Activated CD4-positive, alpha-beta T cell treated with anti-CD3 and anti-CD28 coated beads for 36 hours (primary cell): ENCODE results near the gene PIP5K1B. TPM values are rescaled to one million over a fixed set of nuclear protein-coding genes. Genes with fewer than 3 reads are reported as not detected.

Experiments
- ATAC-seq: fragments of 200-7000 bp; cut with Tn5 transposase; one replicate; pipeline ENCODE4 v1.10.0; 2021; ENCODE audit warnings: mild to moderate bottlenecking, moderate library complexity
- CTCF ChIA-PET: fragments of 350-600 bp; sonication (Branson Sonifier 250); formaldehyde crosslinking; loops from one replicate; lab custom pipeline; 2021; ENCODE audit warnings: antibody characterized with exemption; lab: Charles Lee
- POLR2A ChIA-PET: fragments of 350-600 bp; sonication (Branson Sonifier 250); formaldehyde crosslinking; loops from one replicate; lab custom pipeline; 2021; ENCODE audit warnings: antibody characterized with exemption, inconsistent platforms; lab: Charles Lee
- DNase-seq: peaks from one replicate; pipeline ENCODE4 v3.0.0-alpha.2; 2020
- H3K27ac Mint-ChIP-seq: one replicate; pipeline ENCODE4 v1.8.0; 2021; ENCODE audit warnings: mixed read lengths
- H3K27me3 Mint-ChIP-seq: one replicate; pipeline ENCODE4 v1.8.0; 2021; ENCODE audit warnings: mixed read lengths
- H3K36me3 Mint-ChIP-seq: one replicate; pipeline ENCODE4 v1.8.0; 2021; ENCODE audit warnings: low read depth, mixed read lengths
- H3K4me1 Mint-ChIP-seq: one replicate; pipeline ENCODE4 v1.8.0; 2021; ENCODE audit warnings: mixed read lengths
- H3K4me3 Mint-ChIP-seq: one replicate; pipeline ENCODE4 v1.8.0; 2021; ENCODE audit warnings: mild to moderate bottlenecking, moderate library complexity, mixed read lengths
- H3K9me3 Mint-ChIP-seq: one replicate; pipeline ENCODE4 v1.8.0; 2021; ENCODE audit warnings: low read depth, mixed read lengths
- intact Hi-C, 2 experiments: fragments of 100-400 bp; cut with DNase I in 1 of 2; cut with micrococcal nuclease in 1 of 2; formaldehyde crosslinking; loops; one replicate each; pipeline versions ENCODE4 v1.14.2 to v1.15.1; 2022 to 2024; cut with DNase I, micrococcal nuclease
- total RNA-seq, 2 experiments: library from RNA; stranded (reverse); gene quantifications; one replicate each; pipeline ENCODE4 v1.2.3, GENCODE V29; 2021

Gene PIP5K1B
- total RNA-seq, 2 experiments from 2014 or later, result 1.6 TPM

- no peaks in the 10 kb centered on the region for H3K36me3 Mint-ChIP-seq
- no peak for DNase-seq
- H3K4me3 Mint-ChIP-seq, result no peak overlapping the region
- no peak overlapping the region for H3K27ac Mint-ChIP-seq
- peaks cover 6% of the 10 kb centered on the region for H3K27me3 Mint-ChIP-seq
- CTCF ChIA-PET, result no interaction called here
- no peaks in the 10 kb centered on the region for H3K4me1 Mint-ChIP-seq
- no peak for ATAC-seq
- no peaks in the 10 kb centered on the region for H3K9me3 Mint-ChIP-seq
- intact Hi-C loops, result no loop called here
- POLR2A ChIA-PET, result no interaction called here
These were observed 156.4 kb downstream of the PIP5K1B start for GRCh38 chr9:68861436-68861835.

- no peaks in the 10 kb centered on the region for H3K9me3 Mint-ChIP-seq
- DNase-seq (no peak), ATAC-seq (no peak)
- ChIA-PET POLR2A (no interaction called here), CTCF (no interaction called here)
- no peaks in the 10 kb centered on the region for H3K4me1 Mint-ChIP-seq
- no peaks in the 10 kb centered on the region for H3K27me3 Mint-ChIP-seq
- no peaks in the 10 kb centered on the region for H3K36me3 Mint-ChIP-seq
- intact Hi-C loops, result no loop called here
- no peak overlapping the region for H3K27ac Mint-ChIP-seq
- no peak overlapping the region for H3K4me3 Mint-ChIP-seq
These were observed 162.0 kb downstream of the PIP5K1B start for GRCh38 chr9:68867066-68867465.

DNA sequence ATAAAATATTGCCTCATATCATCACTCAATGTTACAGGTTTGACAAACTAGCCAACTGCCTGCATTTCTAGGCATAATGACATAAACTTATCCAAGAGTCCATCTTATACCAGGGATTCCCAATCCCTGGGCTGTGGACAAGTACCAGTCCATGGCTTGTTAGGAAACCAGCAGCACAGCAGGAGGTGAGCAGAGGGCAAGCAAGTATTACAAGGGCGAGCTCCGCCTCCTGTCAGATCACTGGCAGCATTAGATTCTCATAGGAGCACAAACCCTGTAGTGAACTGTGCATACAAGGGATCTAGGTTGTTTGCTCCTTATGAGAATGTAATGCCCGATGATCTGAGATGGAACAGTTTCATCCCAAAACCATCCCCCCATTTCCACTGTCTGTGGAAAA, 164.0 kb downstream of the PIP5K1B start:
- Mint-ChIP-seq H3K4me1 (no peaks in the 10 kb centered on the region), H3K9me3 (no peaks in the 10 kb centered on the region), H3K27me3 (no peaks in the 10 kb centered on the region), H3K4me3 (no peak overlapping the region), H3K27ac (no peak overlapping the region), H3K36me3 (no peaks in the 10 kb centered on the region)
- ChIA-PET CTCF (interaction anchor here (1.0 kb wide), 1 partner anchor 24 kb away, joined by 4 read pairs; no protein-coding TSS in a partner anchor), POLR2A (no interaction called here)
- ATAC-seq (no peak), DNase-seq (no peak)
- intact Hi-C loops, result no loop called here

- DNase-seq, result no peak
- no peak overlapping the region for H3K4me3 Mint-ChIP-seq
- no peaks in the 10 kb centered on the region for H3K36me3 Mint-ChIP-seq
- no peak for ATAC-seq
- H3K27me3 Mint-ChIP-seq, result no peaks in the 10 kb centered on the region
- H3K27ac Mint-ChIP-seq, result no peak overlapping the region
- H3K4me1 Mint-ChIP-seq, result no peaks in the 10 kb centered on the region
- ChIA-PET POLR2A (interaction anchor here (0.6 kb wide), 1 partner anchor 72 kb away, joined by 3 read pairs; no protein-coding TSS in a partner anchor), CTCF (interaction anchor here (0.7 to 1.0 kb wide), 4 partner anchors 14 to 333 kb away, joined by 3 to 4 read pairs (median 4); no protein-coding TSS in a partner anchor)
- intact Hi-C loops, result loop anchor here in 1 of 2 experiments (5.0 kb wide), 1 partner anchor 37 kb away; no protein-coding TSS in a partner anchor
- H3K9me3 Mint-ChIP-seq, result no peaks in the 10 kb centered on the region
These were observed 165.0 kb downstream of the PIP5K1B start for GRCh38 chr9:68870086-68870485.

DNA sequence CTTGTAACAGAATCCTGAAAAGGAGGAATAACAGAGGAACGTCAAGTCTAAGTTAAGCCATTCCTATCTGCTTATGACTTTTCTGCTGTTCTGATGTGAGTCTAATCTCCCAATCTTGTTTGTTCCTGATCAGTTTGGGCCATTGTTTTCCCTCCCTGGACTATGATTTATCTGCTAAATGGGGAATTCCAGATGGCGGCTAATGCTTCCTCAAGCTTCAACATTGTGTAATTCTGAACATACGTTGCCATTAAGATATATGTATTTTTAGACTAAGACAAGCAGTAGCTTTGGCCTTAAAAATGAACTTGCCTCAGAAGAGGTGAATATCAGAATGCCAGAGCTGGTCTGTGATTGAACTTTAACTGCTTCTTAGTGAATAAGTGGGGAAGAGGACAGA, 166.2 kb downstream of the PIP5K1B start:
- Mint-ChIP-seq H3K27me3 (no peaks in the 10 kb centered on the region), H3K4me1 (no peaks in the 10 kb centered on the region), H3K9me3 (no peaks in the 10 kb centered on the region), H3K36me3 (no peaks in the 10 kb centered on the region), H3K27ac (no peak overlapping the region), H3K4me3 (no peak overlapping the region)
- ChIA-PET CTCF (interaction anchor here (0.6 to 0.7 kb wide), 3 partner anchors 7 to 27 kb away, joined by 3 read pairs; no protein-coding TSS in a partner anchor), POLR2A (no interaction called here)
- intact Hi-C loops, result loop anchor here in 1 of 2 experiments (5.0 kb wide), 1 partner anchor 36 kb away; no protein-coding TSS in a partner anchor
- DNase-seq, result no peak
- no peak for ATAC-seq

DNA sequence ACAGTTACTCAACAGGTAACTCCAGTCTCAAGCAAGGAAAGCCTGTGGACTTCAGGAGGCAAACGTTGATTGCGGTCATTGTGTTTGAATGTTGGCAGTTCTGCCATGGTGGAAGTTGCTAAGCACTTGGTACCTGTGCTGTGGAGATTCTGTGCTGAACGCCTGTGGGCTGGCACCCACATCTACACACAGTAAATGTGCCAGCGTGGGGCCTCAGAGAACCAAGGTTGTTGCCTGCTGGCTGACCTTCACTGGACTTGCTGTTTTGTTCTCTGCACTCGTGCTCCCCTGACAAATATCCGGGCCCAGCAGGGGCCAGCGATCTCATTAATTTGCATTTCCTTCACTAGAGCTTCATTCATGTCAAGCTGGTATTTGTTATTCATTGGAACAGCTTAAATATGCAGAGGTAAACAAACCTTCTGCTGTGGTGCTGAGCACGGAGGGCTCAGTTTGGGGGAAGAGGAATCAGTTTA, 167.0 kb downstream of the PIP5K1B start:
- ChIA-PET POLR2A (no interaction called here), CTCF (interaction anchor here (0.6 kb wide), 1 partner anchor 16 kb away, joined by 3 read pairs; no protein-coding TSS in a partner anchor)
- Mint-ChIP-seq H3K36me3 (no peaks in the 10 kb centered on the region), H3K4me3 (no peak overlapping the region), H3K27me3 (no peaks in the 10 kb centered on the region), H3K27ac (no peak overlapping the region), H3K4me1 (no peaks in the 10 kb centered on the region), H3K9me3 (no peaks in the 10 kb centered on the region)
- ATAC-seq, result no peak
- intact Hi-C loops, result loop anchor here in 1 of 2 experiments (5.0 kb wide), 1 partner anchor 35 kb away; no protein-coding TSS in a partner anchor
- no peak for DNase-seq

GRCh38 chr9:68873179-68873578, 168.1 kb downstream of the PIP5K1B start:
- intact Hi-C loops, result loop anchor here in 1 of 2 experiments (5.0 kb wide), 1 partner anchor 34 kb away; no protein-coding TSS in a partner anchor
- POLR2A ChIA-PET, result no interaction called here
- Mint-ChIP-seq H3K4me3 (no peak overlapping the region), H3K36me3 (no peaks in the 10 kb centered on the region), H3K27me3 (no peaks in the 10 kb centered on the region), H3K27ac (no peak overlapping the region), H3K4me1 (no peaks in the 10 kb centered on the region), H3K9me3 (no peaks in the 10 kb centered on the region)
- DNase-seq, result no peak
- CTCF ChIA-PET, result no interaction called here
- no peak for ATAC-seq

GRCh38 chr9:68876273-68876672, 171.2 kb downstream of the PIP5K1B start:
- POLR2A ChIA-PET, result no interaction called here
- DNase-seq, result no peak
- no peaks in the 10 kb centered on the region for H3K4me1 Mint-ChIP-seq
- no peaks in the 10 kb centered on the region for H3K36me3 Mint-ChIP-seq
- H3K4me3 Mint-ChIP-seq, result no peak overlapping the region
- CTCF ChIA-PET, result no interaction called here
- H3K9me3 Mint-ChIP-seq, result no peaks in the 10 kb centered on the region
- H3K27me3 Mint-ChIP-seq, result peaks cover 3% of the 10 kb centered on the region
- intact Hi-C loops, result loop anchor here in 1 of 2 experiments (2.0 kb wide), 1 partner anchor 13 kb away; no protein-coding TSS in a partner anchor
- ATAC-seq, result no peak
- H3K27ac Mint-ChIP-seq, result no peak overlapping the region

- Mint-ChIP-seq H3K4me1 (no peaks in the 10 kb centered on the region), H3K4me3 (no peak overlapping the region), H3K27me3 (peaks cover 3% of the 10 kb centered on the region), H3K9me3 (no peaks in the 10 kb centered on the region), H3K27ac (no peak overlapping the region), H3K36me3 (no peaks in the 10 kb centered on the region)
- no peak for DNase-seq
- intact Hi-C loops, result loop anchor here in 1 of 2 experiments (2.0 kb wide), 1 partner anchor 14 kb away; no protein-coding TSS in a partner anchor
- POLR2A ChIA-PET, result no interaction called here
- ATAC-seq, result no peak
- CTCF ChIA-PET, result no interaction called here
These were observed 171.6 kb downstream of the PIP5K1B start for GRCh38 chr9:68876681-68877080.

GRCh38 chr9:68877219-68877618, 172.2 kb downstream of the PIP5K1B start:
- ATAC-seq (no peak), DNase-seq (no peak)
- Mint-ChIP-seq H3K36me3 (no peaks in the 10 kb centered on the region), H3K9me3 (no peaks in the 10 kb centered on the region), H3K4me3 (no peak overlapping the region), H3K4me1 (no peaks in the 10 kb centered on the region), H3K27ac (no peak overlapping the region), H3K27me3 (peaks cover 3% of the 10 kb centered on the region)
- CTCF ChIA-PET, result no interaction called here
- POLR2A ChIA-PET, result no interaction called here
- intact Hi-C loops, result loop anchor here in 1 of 2 experiments (2.0 kb wide), 1 partner anchor 14 kb away; no protein-coding TSS in a partner anchor

GRCh38 chr9:68878450-68878849, 173.4 kb downstream of the PIP5K1B start:
- H3K36me3 Mint-ChIP-seq, result no peaks in the 10 kb centered on the region
- DNase-seq, result no peak
- H3K4me1 Mint-ChIP-seq, result peaks cover 4% of the 10 kb centered on the region
- CTCF ChIA-PET, result interaction anchor here (0.7 kb wide), 1 partner anchor 8 kb away, joined by 3 read pairs; no protein-coding TSS in a partner anchor
- no peak for ATAC-seq
- no peaks in the 10 kb centered on the region for H3K9me3 Mint-ChIP-seq
- H3K4me3 Mint-ChIP-seq, result no peak overlapping the region
- H3K27ac Mint-ChIP-seq, result no peak overlapping the region
- H3K27me3 Mint-ChIP-seq, result peaks cover 3% of the 10 kb centered on the region
- POLR2A ChIA-PET, result no interaction called here
- intact Hi-C loops, result no loop called here

GRCh38 chr9:68883224-68883623, 178.2 kb downstream of the PIP5K1B start:
- H3K4me1 Mint-ChIP-seq, result peaks cover 33% of the 10 kb centered on the region
- intact Hi-C loops, result no loop called here
- ChIA-PET POLR2A (no interaction called here), CTCF (interaction anchor here (1.1 kb wide), 1 partner anchor 92 kb away, joined by 3 read pairs; no protein-coding TSS in a partner anchor)
- DNase-seq, result no peak
- H3K36me3 Mint-ChIP-seq, result no peaks in the 10 kb centered on the region
- H3K27ac Mint-ChIP-seq, result no peak overlapping the region
- H3K4me3 Mint-ChIP-seq, result no peak overlapping the region
- peaks cover 3% of the 10 kb centered on the region for H3K27me3 Mint-ChIP-seq
- no peaks in the 10 kb centered on the region for H3K9me3 Mint-ChIP-seq
- ATAC-seq, result no peak
